Fibroblast of skin of right biceps (primary cell): ENCODE results near the gene FBXL7.

Experiments
- DNase-seq: peaks from one replicate; pipeline ENCODE4 v3.0.0-alpha.2; 2013

FBXL7 gene

DNA sequence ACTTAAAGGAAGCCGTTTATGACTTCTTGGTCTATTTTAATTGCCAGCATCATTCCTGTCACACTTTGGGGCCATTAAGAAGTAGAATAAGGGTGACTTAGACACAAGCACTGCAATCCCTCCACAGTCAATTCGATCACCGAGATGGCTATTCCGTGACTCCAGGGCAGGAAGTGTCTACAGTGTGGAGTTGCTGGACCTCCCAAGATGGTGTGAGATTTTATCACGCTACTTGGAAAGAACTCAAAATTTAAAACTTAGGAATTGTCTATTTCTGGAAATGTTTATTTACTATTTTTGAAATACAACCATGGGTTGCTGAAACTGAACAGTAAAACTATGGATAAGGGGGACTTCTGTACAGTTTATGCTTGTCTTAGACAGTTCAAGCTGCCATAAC is 6.2 kb downstream of the FBXL7 start:
- no peak for DNase-seq

DNA sequence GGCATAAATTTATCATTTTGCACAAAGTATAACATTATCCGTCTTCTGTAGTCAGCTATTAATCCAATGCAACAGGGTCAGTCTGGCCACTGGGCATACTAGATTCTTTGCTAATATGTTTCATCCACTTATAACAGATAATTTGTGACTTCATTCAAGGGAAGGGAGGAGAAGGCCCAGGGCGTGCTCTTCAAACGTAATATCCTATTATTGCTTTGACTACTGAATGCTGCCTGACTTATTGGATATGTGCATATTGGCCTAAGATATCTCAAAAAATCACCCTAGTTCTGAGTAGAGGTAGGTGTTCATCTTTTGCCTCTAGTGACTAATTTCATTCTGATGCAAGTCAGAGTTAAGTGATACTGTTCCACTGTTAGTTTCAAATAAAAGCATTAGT is 6.9 kb downstream of the FBXL7 start:
- no peak for DNase-seq

DNA sequence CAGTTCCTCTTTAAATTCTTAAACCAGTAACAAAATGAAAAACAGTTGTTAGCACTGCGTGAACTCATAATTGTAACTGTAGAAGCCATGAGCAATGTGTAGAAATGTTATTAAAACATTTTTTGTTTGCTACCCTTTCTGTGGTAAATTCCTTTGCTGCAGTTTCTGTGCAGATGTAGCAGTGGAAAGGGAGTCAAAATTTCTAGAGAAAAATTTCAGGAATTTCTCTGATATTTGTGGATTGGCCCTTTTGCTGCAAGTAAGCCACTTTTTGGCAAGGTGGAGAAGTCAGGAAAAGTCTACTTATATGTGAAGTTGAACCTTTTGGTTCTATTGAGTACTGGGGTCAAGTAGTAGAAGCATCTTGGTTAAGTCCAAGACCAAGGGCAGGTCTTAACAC is 10.1 kb downstream of the FBXL7 start:
- DNase-seq = peak; percentile 85

DNA sequence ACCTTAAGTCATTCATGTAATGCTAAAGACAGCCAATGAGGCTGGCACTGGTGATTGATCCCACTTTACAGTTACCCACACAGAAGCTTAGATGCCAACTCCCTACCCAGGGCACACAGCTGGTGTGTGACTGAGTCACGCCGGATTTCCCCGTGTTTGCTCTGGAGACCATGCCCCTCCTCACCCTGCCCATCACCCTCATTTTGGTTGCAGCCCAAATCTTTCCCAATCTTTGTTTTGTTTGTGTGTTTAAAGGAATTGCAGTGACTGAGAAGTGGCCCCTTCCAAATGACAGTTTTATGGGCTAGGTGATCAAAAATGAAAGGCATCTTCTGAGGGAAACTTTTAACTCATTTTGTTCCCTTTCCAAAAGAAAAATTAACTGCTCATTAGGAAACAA is 10.9 kb downstream of the FBXL7 start:
- no peak for DNase-seq

DNA sequence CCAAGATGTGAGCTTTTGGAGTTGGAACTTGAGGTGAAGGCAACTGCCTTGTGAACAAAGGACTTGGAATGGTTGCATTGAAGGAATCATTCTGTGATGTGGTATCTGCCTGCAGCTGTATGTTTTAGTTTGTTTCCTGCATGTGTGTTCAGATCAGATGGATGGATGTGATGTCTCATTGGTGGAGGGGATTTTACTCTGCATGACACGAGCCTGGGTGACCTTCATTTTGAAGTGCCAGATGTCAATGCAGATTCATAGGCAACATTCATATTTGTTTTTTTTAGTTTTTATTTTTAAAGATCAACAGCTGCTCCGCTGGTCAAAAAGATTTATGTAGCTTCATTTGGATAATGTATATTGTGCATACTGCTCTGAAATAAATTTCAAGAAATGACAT is 13.5 kb downstream of the FBXL7 start:
- no peak for DNase-seq

DNA sequence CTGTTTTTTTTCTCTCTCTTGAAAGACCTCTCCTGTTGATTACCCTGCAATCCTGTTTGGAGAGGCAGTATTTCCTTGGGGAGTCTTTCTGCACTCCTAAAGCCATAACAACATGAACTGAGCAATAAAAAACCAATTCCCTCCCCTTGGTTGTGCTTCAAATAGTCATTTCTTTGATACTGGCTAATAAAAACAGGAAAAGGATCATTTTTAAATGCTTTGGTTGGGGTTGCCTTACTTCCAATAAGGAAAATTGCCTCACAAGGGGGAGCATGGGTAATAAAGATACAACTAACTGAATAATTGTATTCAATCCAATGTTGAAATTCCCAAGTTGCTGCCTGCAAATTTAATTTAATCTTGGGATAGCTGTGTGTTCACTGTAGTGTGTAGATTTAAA is 13.9 kb downstream of the FBXL7 start:
- DNase-seq = no peak

DNA sequence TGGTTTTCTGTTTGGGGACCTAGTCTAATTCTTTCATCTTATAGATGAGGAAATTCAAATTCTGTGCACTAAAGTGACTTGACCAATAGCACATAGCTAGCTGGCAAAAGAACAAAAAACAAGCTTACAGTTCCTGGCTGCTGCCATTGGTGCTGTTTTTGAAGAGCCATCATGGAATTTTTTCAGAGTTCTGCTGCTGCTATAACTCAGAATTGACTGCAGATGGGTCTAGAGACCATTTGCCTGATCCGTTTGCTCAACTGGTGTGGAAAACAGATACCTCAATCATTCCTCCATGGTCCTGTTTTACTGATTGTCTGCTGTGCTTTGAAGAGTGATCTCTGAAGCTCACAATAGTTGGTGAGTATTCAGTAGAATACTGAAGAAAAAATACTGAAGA is 15.2 kb downstream of the FBXL7 start:
- no peak for DNase-seq

DNA sequence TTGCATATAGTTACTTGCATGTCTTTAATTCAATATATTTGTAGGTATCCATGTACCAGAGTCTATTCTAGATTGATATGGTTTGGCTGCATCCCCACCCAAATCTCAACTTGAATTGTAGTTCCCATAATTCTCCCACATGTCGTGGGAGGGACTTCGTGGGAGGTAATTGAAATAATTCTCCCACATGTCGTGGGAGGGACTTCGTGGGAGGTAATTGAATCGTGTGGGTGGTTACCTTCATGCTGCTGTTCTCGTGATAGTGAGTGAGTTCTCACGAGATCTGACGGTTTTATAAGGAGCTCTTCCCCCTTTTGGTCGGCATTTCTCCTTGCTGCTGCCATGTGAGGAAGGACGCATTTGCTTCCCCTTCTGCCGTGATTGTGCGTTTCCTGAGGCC is 16.5 kb downstream of the FBXL7 start:
- DNase-seq = no peak

DNA sequence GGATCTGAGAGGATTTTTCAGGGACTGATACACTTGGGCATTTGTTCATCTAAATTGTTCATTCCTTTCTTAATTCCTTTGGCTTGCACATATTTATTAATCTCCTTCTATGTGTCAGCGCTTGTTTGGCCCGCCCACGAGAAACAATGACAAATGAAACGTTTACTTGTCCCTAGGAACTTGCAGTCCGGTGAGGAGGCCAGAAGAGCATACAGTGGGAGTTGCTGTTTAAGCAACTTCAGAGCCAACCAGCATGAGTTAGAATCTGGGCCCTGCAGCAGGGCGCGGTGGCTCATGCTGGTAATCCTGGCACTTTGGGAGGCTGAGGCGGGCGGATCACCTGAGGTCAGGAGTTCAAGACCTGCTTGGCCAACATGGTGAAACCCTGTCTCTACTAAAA is 18.8 kb downstream of the FBXL7 start:
- DNase-seq = no peak

DNA sequence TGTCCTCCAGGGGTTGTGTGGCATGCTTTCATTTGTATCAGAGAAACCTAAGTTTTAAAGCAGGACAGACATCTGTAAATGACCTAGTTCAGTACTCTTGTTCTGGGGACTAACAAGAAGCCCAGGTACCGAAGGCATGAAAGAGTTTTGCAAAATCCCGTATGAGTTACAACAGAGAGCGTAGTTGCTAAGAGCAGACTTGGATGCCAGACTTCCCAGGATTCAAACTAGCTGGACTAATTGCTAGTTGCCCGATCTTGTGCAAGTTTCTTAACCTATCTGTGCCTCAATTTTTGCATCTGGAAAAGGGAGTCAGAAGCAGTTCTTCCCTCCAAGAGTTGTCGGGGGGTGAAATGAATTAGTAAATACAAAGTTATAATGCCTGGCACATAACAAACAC is 20.9 kb downstream of the FBXL7 start:
- no peak for DNase-seq

DNA sequence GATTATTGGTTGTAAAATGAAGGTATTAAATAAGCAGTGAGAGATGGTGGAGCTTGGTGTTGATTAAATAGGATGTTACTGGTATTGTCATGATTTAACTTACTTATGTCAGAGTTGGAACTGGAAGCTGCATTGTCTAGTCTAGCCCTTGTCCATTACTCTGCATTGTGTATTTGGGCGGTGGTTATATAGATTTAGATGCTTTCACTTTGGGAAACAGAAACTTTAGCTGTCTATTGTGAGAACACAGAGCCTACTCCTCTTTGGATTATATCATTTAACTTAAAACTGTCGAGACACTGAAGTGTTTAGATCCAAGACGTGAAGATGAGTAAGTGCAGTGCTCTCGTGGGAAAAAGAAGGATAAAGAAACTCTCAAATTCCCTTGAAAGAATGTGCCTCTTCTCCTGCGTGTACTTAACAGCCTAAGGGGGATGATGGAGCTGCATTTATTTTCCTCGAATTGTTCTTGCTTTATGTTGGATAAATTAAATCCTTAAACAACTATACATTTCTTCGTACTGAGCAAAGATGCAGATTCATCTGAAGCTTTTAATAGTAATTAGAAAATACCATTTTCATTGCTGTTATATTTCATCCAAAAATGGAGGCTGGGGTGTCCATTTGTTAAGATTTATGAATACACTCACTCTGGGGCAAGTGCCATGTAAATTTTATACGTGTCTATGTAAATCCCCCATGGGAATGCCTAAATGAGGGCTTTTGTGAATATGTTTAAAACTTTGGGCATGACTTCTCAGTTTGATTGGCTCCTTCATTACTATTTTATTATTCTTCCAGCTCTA is 21.6 kb downstream of the FBXL7 start:
- peak; percentile 62 for DNase-seq

DNA sequence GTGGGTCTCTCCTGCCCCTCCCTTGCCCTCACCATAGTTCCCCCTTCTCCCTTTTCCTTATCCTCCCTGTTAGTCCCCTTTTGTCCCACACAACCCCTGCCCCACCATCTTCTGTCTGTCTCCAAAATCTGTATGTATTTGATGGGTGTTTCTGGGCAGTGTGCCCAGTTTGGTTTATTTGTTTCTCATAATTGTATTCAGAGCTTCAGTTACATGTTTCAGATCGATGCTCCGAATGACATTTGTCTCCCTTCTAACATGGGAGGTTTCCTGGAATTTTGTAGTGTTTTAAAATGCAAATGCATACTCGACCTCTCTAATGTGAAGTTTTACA is 22.2 kb downstream of the FBXL7 start:
- DNase-seq = no peak

DNA sequence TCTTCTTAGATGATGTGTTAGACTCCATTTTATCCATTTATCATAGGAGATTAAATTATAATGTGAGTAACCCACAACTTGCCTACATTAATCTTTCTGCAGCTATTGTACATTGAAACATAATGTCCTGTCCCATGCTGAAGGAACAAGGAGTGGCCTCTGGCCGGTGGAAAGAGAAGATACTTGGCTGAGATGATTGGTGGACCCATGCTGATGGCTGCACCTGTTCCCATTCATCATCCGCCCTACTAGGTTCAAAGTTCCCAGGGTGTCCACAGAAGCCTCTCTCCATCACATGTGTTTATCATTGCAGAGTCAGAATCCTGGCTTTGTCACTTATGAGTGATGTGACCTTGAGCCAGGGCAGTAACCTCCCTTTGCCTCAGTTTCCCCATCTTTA is 24.7 kb downstream of the FBXL7 start:
- DNase-seq = no peak

DNA sequence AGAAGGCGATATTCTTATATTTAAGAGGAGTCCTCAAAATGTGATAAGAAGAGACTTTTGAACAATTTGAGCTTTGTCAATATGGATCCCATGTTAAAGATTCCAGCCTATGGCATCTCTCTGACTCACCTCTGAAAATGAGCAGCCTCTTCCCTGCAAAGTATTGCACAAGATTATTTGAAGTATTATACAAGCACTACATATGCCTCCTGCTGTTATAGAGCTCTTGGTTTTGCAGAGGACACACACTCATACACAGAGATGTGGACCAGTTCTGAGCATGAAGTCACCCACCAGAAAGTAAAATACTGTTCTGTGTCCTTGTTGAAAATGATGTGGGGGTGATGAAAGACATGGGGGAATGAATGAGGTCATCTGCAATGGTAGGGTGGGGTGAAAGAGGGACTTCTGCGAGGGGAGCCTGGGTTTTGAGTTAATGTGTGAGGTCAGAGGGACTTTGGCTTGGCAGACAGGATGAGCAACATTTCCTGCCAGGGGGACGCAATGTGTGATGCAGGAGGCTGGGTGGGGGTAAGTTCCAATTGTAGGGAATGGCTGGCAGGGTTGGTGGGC is 25.8 kb downstream of the FBXL7 start:
- peak; percentile 57 for DNase-seq

DNA sequence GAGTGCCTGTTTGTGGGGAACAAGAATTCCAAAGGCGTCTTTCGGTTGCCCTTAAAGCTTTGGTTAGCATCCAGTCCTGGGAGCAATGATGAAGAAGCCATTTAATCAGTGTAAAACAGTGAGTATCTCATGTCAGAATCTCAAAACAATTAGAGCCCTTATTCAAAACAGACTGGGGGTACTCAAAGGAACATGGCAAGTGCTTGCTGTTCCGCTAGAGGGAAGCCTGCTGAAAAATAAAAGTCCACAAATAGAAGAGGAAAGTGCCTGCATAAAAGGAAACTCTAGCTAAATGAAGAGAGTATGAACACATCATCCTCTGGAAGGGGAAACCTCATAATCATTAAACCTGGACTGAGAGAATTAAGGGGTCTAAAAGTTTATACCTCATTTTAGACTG is 26.4 kb downstream of the FBXL7 start:
- DNase-seq = no peak

DNA sequence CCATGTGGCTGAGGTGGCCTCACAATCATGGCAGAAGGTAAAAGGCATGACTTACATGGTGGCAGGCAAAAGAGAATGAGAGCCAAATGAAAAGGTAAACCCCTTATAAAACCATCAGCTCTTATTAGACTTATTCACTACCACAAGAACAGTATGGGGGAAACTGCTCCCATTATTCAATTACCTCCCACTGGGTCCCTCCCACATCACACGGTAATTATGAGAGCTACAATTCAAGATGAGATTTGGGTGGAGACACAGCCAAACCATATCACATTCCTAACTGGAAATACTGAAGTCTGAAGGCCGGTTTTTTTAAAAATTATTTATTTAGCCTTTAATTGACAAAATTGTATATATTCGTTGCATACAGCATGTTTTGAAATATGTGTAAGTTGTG is 28.5 kb downstream of the FBXL7 start:
- no peak for DNase-seq

DNA sequence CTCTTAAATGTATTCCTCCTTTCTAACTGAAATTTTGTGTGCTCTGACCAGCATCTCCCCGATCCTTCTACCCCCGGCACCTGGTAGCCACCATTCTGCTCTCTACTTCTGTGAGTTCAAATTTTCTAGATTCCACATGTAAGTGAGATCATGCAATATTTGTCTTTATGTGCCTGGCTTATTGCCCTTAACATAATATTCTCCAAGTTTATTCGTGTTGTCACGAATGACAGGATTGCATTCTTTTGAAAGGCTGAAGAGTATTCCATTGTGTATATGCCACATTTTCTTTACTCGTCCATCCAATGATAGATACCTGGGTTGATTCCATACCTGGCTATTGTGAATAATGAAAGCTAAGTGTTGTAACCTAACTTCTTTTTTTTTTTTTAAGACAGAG is 29.0 kb downstream of the FBXL7 start:
- DNase-seq = no peak

DNA sequence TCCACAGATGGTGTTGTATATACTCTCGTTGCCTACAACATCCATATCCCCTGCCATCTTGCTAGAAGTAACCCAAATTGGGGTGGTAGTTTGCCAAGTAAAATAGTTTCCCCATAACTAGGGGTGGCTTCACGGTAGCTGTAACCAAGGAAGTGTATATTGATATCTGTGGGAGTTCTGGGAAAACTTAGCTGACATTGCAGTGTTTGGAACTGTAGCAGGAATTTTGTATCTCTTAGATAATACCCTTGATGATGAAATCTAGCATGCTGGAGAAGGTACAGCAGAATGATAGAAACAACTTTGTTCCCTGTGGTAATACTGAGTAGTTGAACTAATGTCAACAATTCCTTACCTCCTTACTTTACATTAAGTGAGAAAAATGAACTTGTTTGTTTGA is 29.8 kb downstream of the FBXL7 start:
- DNase-seq = no peak

DNA sequence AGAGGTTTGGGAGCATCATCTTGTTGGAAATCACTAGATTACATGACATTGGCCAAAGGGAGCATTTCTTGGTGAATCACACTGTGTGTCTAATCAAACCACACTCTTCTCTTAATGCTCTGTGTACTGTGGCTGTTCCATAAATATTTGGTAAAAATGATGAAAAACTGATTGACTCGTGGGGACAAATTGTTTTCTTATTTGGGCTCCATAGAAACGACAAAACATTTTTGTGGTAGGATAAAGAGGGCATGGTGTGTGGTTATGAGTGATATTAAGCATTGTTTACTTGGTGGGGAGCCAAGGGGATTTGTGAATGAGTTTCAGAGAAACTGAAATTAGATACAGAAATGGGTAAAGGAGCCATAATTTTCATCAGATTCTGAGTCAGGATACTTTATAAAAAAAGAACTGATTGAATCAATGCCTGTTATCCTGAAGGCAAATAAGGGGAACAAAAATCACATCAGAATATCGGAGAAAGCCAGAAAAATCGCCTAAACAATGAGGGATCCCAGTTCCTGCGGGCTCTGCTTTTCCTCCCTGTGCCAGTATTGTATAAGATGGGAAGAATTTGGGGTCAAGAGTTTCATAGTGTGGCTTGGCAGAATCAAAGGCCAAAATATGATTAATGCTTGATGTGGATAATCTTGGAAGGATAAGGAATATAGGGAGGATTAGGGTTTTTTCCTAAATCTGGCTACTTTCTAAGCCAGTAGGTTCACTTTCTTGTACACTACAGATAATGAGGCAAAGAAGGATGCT is 33.3 kb downstream of the FBXL7 start:
- peak; percentile 77 for DNase-seq

DNA sequence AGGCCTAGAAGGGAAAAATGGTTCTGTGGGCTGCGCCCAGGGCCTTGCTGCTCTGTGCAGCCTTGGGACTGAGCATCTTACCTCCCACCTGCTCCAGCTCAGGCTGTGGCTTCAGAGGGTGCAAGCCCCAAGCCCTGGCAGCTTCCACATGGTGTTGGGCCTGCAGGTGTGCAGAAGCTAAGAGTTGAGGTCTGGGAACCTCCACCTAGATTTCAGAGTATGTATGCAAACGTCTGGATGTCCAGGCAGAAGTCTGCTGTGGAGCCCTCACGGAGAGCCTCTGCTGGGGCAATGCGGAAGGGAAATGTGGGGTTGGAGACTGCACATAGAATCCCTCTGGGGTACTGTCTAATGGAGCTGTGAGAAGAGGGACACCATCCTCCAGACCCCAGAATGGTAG is 36.0 kb downstream of the FBXL7 start:
- no peak for DNase-seq

DNA sequence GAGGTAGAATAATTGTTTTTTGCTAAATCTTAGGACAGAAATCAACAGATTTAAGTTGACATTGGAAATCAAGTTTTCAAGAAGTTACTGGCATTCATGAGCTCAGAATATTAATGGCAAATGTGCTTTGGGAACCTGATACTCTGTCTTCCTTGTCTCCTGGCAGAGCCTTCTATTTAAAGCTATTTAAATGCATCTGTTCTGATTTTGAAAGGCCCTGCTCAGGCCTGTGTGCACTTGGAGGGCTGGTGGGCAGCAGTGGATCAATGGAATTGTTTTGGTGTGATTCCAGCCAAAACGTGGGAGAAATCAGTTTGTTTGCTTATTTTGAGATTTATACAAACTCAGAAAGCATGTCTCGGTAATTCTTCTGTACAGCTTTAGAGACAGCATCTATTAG is 38.5 kb downstream of the FBXL7 start:
- no peak for DNase-seq

DNA sequence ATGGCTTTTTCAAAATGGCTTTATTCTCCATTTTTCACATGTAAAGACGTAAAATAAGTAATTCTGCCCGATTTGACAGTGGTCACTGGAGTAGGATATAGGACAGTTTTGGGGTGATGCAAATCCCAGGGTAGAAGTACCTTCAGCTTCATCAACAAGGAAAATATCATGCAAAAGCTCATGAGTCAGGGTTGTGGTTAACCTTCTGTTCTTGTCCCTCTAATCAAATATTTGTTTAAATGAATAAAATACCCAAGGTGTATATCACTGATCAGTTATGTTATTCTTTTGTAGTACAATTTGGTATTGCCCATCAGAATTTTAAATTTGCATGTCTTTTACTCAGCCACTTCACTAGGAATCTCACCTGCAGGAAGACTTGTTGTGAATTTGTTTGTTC is 40.0 kb downstream of the FBXL7 start:
- DNase-seq = no peak

DNA sequence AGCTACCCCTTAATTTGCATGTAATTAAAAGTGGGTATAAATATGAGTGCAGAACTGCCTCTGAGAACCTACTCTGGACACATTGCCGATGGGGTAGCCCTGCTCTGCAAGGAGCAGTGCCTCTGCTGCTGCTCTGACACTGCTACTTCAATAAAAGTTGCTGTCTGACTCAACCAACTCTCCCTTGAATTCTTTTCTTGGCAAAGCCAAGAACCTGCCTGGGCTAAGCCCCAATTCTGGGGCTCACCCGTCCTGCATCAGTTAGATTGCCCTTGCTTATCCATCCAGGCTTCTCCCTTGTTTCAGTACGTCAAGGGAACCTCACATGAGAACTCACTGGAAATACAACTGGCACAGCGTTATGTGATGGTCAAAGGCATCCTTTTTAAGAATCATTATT is 44.1 kb downstream of the FBXL7 start:
- DNase-seq = no peak

DNA sequence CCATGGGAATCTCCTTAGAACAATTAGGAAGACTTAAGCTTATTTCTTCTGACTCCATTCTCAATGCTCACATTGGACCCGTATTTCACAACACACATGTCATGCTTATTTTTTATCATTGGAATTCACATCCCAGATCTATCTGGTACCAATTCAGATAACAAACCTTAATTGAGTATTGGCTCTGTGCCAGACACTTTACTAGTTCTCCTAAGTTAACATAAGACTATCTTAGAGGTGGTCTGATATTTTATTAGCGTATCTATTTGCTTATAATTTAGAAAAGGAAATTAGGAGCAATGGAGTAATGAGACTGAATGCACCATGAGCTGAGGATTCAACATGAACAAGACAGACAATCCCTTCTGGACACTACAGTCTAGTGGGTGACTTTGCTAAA is 45.1 kb downstream of the FBXL7 start:
- DNase-seq = no peak
